IMR-90 (cell line): ENCODE data around the gene NDUFAB1. TPM values are rescaled to one million over a fixed set of nuclear protein-coding genes. Genes with fewer than 3 reads are reported as not detected.
A peak's percentile ranks its signal among the peaks of the same experiment; 100 is the strongest.

Experiments
- ATAC-seq: fragments of 200-7000 bp; cut with Tn5 transposase; 2 replicates; pipeline ENCODE4 v1.9.1; 2020; ENCODE audit warnings: low read depth, mild to moderate bottlenecking, moderate library complexity
- BruUV-seq: library from RNA; stranded (reverse); fragments of 400-500 nt; replicated peaks from 2 replicates; lab custom pipeline; 2021; lab: Mats Ljungman, UMichigan
- CTCF ChIA-PET: fragments of 300-600 bp; formaldehyde crosslinking; extraction: SDS; loops from one replicate; lab custom pipeline; 2021; ENCODE audit warnings: antibody characterized with exemption; lab: Yijun Ruan, JAX
- POLR2A ChIA-PET: fragments of 300-600 bp; sonication (Branson Sonifier 250); formaldehyde crosslinking; loops from one replicate; lab custom pipeline; 2022; ENCODE audit warnings: antibody characterized with exemption; ENCODE audit not compliant: unreplicated experiment; lab: Charles Lee
- DNase-seq: peaks from one replicate; pipeline ENCODE4 v3.0.0; 2013
- H2AFZ ChIP-seq: replicated peaks from 2 replicates; pipeline ENCODE3; 2013; ENCODE audit warnings: low read length, mild to moderate bottlenecking; ENCODE audit not compliant: poor library complexity
- H2AK5ac ChIP-seq: 2 replicates; pipeline ENCODE4 v1.6.1; 2013; ENCODE audit warnings: low read depth, low read length, inconsistent platforms
- H2AK9ac ChIP-seq: replicated peaks from 2 replicates; pipeline ENCODE3; 2013; ENCODE audit warnings: mild to moderate bottlenecking, low read depth, low read length, moderate library complexity; ENCODE audit not compliant: poor library complexity
- H2BK120ac ChIP-seq: 2 replicates; pipeline ENCODE4 v1.6.1; 2013; ENCODE audit warnings: low read depth, low read length, inconsistent platforms
- H2BK15ac ChIP-seq: 3 replicates; pipeline ENCODE4 v1.6.1; 2013; ENCODE audit warnings: low read depth, low read length, inconsistent platforms
- H2BK20ac ChIP-seq: 2 replicates; pipeline ENCODE4 v1.6.1; 2013; ENCODE audit warnings: low read depth, mild to moderate bottlenecking, inconsistent platforms, low read length, moderate library complexity
- H2BK5ac ChIP-seq: 2 replicates; pipeline ENCODE4 v1.6.1; 2013; ENCODE audit warnings: mild to moderate bottlenecking, low read depth, low read length, inconsistent platforms; ENCODE audit not compliant: poor library complexity, severe bottlenecking
- H3K14ac ChIP-seq: replicated peaks from 2 replicates; pipeline ENCODE4 v1.6.1; 2013; ENCODE audit warnings: low read depth, low read length, inconsistent platforms
- H3K18ac ChIP-seq: 2 replicates; pipeline ENCODE4 v1.6.1; 2013; ENCODE audit warnings: low read depth, low read length, control low read depth
- H3K23ac ChIP-seq: 2 replicates; pipeline ENCODE4 v1.6.1; 2013; ENCODE audit warnings: low read depth, low read length, inconsistent platforms
- H3K27ac ChIP-seq: 2 replicates; pipeline ENCODE4 v1.5.1; 2013; ENCODE audit warnings: mild to moderate bottlenecking, control low read depth, low read length; ENCODE audit not compliant: insufficient read depth
- H3K27me3 ChIP-seq: 2 replicates; pipeline ENCODE4 v1.6.1; 2013; ENCODE audit warnings: low read length; ENCODE audit not compliant: control insufficient read depth, insufficient read depth
- H3K36me3 ChIP-seq: 2 replicates; pipeline ENCODE4 v1.6.1; 2013; ENCODE audit warnings: low read length, mixed read lengths; ENCODE audit not compliant: control insufficient read depth, insufficient read depth
- H3K4ac ChIP-seq: 2 replicates; pipeline ENCODE4 v1.6.1; 2013; ENCODE audit warnings: low read depth, low read length, inconsistent platforms
- H3K4me1 ChIP-seq: 2 replicates; pipeline ENCODE4 v1.6.1; 2013; ENCODE audit warnings: low read length, mixed read lengths; ENCODE audit not compliant: control insufficient read depth, insufficient read depth
- H3K4me2 ChIP-seq: 2 replicates; pipeline ENCODE4 v1.6.1; 2013; ENCODE audit warnings: low read depth, mild to moderate bottlenecking, control low read depth, low read length, moderate library complexity
- H3K4me3 ChIP-seq: 2 replicates; pipeline ENCODE4 v1.5.1; 2013; ENCODE audit warnings: low read depth, mild to moderate bottlenecking, control low read depth, low read length, moderate library complexity; ENCODE audit not compliant: insufficient read depth
- H3K56ac ChIP-seq: 2 replicates; pipeline ENCODE4 v1.6.1; 2013; ENCODE audit warnings: low read length, inconsistent platforms; ENCODE audit not compliant: insufficient read depth; ENCODE audit errors: extremely low read depth
- H3K79me1 ChIP-seq, 2 experiments: 2 replicates each; pipeline ENCODE4 v1.6.1; 2013; ENCODE audit warnings: low read length in 2 of 2, inconsistent platforms in 1 of 2, low read depth in 1 of 2
- H3K9ac ChIP-seq: 2 replicates; pipeline ENCODE4 v1.6.1; 2013; ENCODE audit warnings: low read depth, low read length, control low read depth
- H3K9me1 ChIP-seq: 2 replicates; pipeline ENCODE4 v1.6.1; 2013; ENCODE audit warnings: low read length, inconsistent platforms; ENCODE audit not compliant: insufficient read depth
- H3K9me3 ChIP-seq: 2 replicates; pipeline ENCODE4 v1.6.1; 2013; ENCODE audit warnings: low read length; ENCODE audit not compliant: control insufficient read depth, insufficient read depth
- H4K20me1 ChIP-seq: 2 replicates; pipeline ENCODE4 v1.6.1; 2013; ENCODE audit warnings: low read length, inconsistent platforms; ENCODE audit not compliant: insufficient read depth
- H4K5ac ChIP-seq: 2 replicates; pipeline ENCODE4 v1.6.1; 2013; ENCODE audit warnings: mild to moderate bottlenecking, low read depth, low read length, control low read depth
- H4K8ac ChIP-seq, 2 experiments: 2 replicates each; pipeline ENCODE4 v1.6.1; 2013; ENCODE audit warnings: low read depth in 2 of 2, low read length in 2 of 2, control low read depth in 1 of 2, inconsistent platforms in 1 of 2
- H4K91ac ChIP-seq: 2 replicates; pipeline ENCODE4 v1.6.1; 2013; ENCODE audit warnings: low read depth, low read length, inconsistent platforms; ENCODE audit not compliant: insufficient read depth
- CEBPB ChIP-seq: IDR thresholded peaks from 2 replicates; pipeline ENCODE4 v1.6.1; 2012; ENCODE audit warnings: low read depth, low read length, improper control_type of control experiment
- ELK1 ChIP-seq: fragments of 150-350 bp; IDR thresholded peaks from 2 replicates; pipeline ENCODE4 v1.6.1; 2016; ENCODE audit warnings: low read depth, mild to moderate bottlenecking, low read length, moderate library complexity, borderline replicate concordance
- MAFK ChIP-seq: IDR thresholded peaks from 2 replicates; pipeline ENCODE4 v1.6.1; 2012; ENCODE audit warnings: low read depth, low read length, improper control_type of control experiment
- WGBS, 2 experiments: methylation state at CpG; one replicate each; pipeline versions ENCODE4 v1.1.5 to v1.1.7; 2013; ENCODE audit warnings: missing lambda C conversion rate in 2 of 2; ENCODE audit not compliant: insufficient read length in 1 of 2; ENCODE audit errors: extremely low coverage in 2 of 2; 5-methylcytosine and 5-hydroxymethylcytosine counted together
- dilution Hi-C: fragments of 300-500 bp; cut with HindIII; formaldehyde crosslinking; loops from one replicate; pipeline ENCODE4 v1.14.3; 2018; ENCODE audit warnings: low sequenced_read_pairs; ENCODE audit not compliant: unreplicated experiment
- in situ Hi-C: fragments of 300-500 bp; cut with MboI; formaldehyde crosslinking; loops from 3 replicates; pipeline ENCODE4 v1.14.3; 2019; ENCODE audit warnings: low sequenced_read_pairs, inconsistent platforms, mixed read lengths
- intact Hi-C: fragments of 100-400 bp; cut with micrococcal nuclease; formaldehyde crosslinking; loops from 2 replicates; pipeline ENCODE4 v1.10.0; 2022
- polyA plus RNA-seq, 3 experiments: library from polyadenylated mRNA; depleted of rRNA; stranded (reverse); fragments of >200 nt; gene quantifications; 2 replicates each; pipeline ENCODE4 v1.2.3, GENCODE V29; 2012; ENCODE audit warnings: low replicate concordance in 1 of 3
- total RNA-seq: library from RNA; depleted of rRNA; stranded (reverse); fragments of >200 nt; gene quantifications from 2 replicates; pipeline ENCODE4 v1.2.3, GENCODE V29; 2012

The NDUFAB1 gene
- total and polyA plus RNA-seq, 2 of the 4 experiments (the other 2 are of a cell fraction): 117 to 146 TPM

- DNase-seq: peak; percentile 50
Measured at GRCh38 chr16:23534868-23535860, 61.0 kb downstream of the NDUFAB1 start.

More at GRCh38 chr16:23534868-23535860, 61.0 kb downstream of the NDUFAB1 start:
- TF ChIP-seq MAFK (no peak), CEBPB (peak; percentile 71), ELK1 (no peak)
- no peak overlapping the region for H2BK120ac ChIP-seq
- H3K4me1 ChIP-seq: peaks cover 2% of the 10 kb centered on the region; the same call in 1 of the 2 replicates
- dilution Hi-C loops: no loop called here
- H3K14ac ChIP-seq: no peak overlapping the region
- peak; percentile 63 for ATAC-seq
- H3K27ac ChIP-seq: no peak overlapping the region
- no peak overlapping the region for H2AFZ ChIP-seq
- no peak overlapping the region for H2BK20ac ChIP-seq
- no peak overlapping the region for H4K5ac ChIP-seq
- H2AK5ac ChIP-seq: no peak overlapping the region
- no peak overlapping the region for H4K91ac ChIP-seq
- WGBS, 2 experiments: 94% methylated on average over 9 of the region's 19 CpGs; no CpG with 5 or more reads in 1 of the 2 experiments
- H3K27me3 ChIP-seq: no peaks in the 10 kb centered on the region
- no peak overlapping the region for H3K56ac ChIP-seq
- no peak overlapping the region for H2AK9ac ChIP-seq
- H3K79me1 ChIP-seq: peaks cover 11 to 28% of the 10 kb centered on the region in 2 experiments; a peak in 3 of 4 replicates
- no peaks in the 10 kb centered on the region; the same call in 1 of the 2 replicates for H4K20me1 ChIP-seq
- no peak overlapping the region for H2BK15ac ChIP-seq
- H3K9me1 ChIP-seq: peaks cover 13% of the 10 kb centered on the region
- ChIA-PET POLR2A (no interaction called here), CTCF (interaction anchor here (0.6 kb wide), 1 partner anchor 104 kb away, joined by 4 read pairs; no protein-coding TSS in a partner anchor)
- no peak overlapping the region for H3K23ac ChIP-seq
- H4K8ac ChIP-seq: no peak overlapping the region
- no peak overlapping the region for H3K4me3 ChIP-seq
- intact Hi-C loops: no loop called here
- H3K4me2 ChIP-seq: no peak overlapping the region
- H3K36me3 ChIP-seq: peaks cover 38% of the 10 kb centered on the region
- in situ Hi-C loops: no loop called here
- no peak overlapping the region for H3K18ac ChIP-seq
- no peaks in the 10 kb centered on the region for H3K9me3 ChIP-seq
- no TSS peak for BruUV-seq
- H2BK5ac ChIP-seq: no peak overlapping the region
- H3K9ac ChIP-seq: no peak overlapping the region
- H3K4ac ChIP-seq: no peak overlapping the region
